ENCODE measurements around the gene HCK. TPM values are rescaled to one million over a fixed set of nuclear protein-coding genes. Genes with fewer than 3 reads are reported as not detected.

The HCK gene
- total RNA-seq, 2 experiments from 2014 or later, result 0.67 to 1.0 TPM

DNA sequence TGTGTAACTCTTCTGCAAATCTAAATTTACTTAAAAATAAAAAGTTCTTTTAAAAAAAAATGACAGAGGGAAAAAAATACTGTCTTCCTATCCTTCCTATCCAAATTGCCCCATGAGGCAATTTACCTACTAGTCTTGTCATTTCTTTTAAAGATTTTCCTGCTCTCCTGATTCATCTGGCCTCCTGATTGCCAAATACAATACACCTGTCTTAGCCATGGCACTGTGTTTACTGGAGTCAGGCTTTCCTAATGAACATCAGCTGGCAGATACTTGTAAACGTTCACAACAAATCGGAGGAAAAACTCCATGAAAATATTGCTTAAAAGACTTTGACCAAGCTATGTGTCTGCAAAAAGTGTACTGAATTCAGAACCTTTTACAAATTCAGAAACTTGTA is 78.9 kb downstream of the HCK start:
- TF ChIP-seq, protein P1, sequence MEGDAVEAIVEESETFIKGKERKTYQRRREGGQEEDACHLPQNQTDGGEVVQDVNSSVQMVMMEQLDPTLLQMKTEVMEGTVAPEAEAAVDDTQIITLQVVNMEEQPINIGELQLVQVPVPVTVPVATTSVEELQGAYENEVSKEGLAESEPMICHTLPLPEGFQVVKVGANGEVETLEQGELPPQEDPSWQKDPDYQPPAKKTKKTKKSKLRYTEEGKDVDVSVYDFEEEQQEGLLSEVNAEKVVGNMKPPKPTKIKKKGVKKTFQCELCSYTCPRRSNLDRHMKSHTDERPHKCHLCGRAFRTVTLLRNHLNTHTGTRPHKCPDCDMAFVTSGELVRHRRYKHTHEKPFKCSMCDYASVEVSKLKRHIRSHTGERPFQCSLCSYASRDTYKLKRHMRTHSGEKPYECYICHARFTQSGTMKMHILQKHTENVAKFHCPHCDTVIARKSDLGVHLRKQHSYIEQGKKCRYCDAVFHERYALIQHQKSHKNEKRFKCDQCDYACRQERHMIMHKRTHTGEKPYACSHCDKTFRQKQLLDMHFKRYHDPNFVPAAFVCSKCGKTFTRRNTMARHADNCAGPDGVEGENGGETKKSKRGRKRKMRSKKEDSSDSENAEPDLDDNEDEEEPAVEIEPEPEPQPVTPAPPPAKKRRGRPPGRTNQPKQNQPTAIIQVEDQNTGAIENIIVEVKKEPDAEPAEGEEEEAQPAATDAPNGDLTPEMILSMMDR (IDR thresholded peaks at IDR 0.05), result no peak
- ATAC-seq (ENCODE audit: poor library complexity), result no peak
- no peak overlapping the region for H3K4me3 Mint-ChIP-seq
- Histone ChIP-seq H3K4me1 (ENCODE audit: insufficient read depth, low read length) (no peaks in the 10 kb centered on the region), H3K36me3 (ENCODE audit: insufficient read depth, low read length) (peaks cover 18% of the 10 kb centered on the region), H3K27me3 (ENCODE audit: control insufficient read depth in 1 of 2, insufficient read depth in 2 of 2, low read length in 2 of 2) (no peaks in the 10 kb centered on the region), H3K9me3 (ENCODE audit: control insufficient read depth in 1 of 2, insufficient read depth in 1 of 2, low read length in 2 of 2) (no peaks in the 10 kb centered on the region), H3K4me3 (ENCODE audit: low read length) (no peak overlapping the region), H3K27ac (ENCODE audit: low read depth in 1 of 2, low read length in 2 of 2) (no peak overlapping the region)
- no peaks in the 10 kb centered on the region for H3K9me3 Mint-ChIP-seq
- no peak overlapping the region for H3K27ac Mint-ChIP-seq
- intact Hi-C loops (cut with DNase I, micrococcal nuclease), result no loop called here
- ChIA-PET POLR2A (no interaction called here), CTCF (no interaction called here)
- DNase-seq, result no peak
- peaks cover 28% of the 10 kb centered on the region for H3K4me1 Mint-ChIP-seq (ENCODE audit: low read depth)
- no peaks in the 10 kb centered on the region for H3K27me3 Mint-ChIP-seq
- peaks cover 50% of the 10 kb centered on the region for H3K36me3 Mint-ChIP-seq (ENCODE audit: low read depth)

GRCh38 chr20:32132911-32133549 is 81.0 kb downstream of the HCK start:
- no peak overlapping the region for H3K27ac ChIP-seq (ENCODE audit: low read depth in 1 of 2, low read length in 2 of 2)
- Mint-ChIP-seq H3K36me3 (ENCODE audit: low read depth) (peaks cover 57% of the 10 kb centered on the region), H3K4me3 (no peak overlapping the region), H3K27me3 (no peaks in the 10 kb centered on the region), H3K27ac (no peak overlapping the region), H3K9me3 (no peaks in the 10 kb centered on the region), H3K4me1 (ENCODE audit: low read depth) (peaks cover 16% of the 10 kb centered on the region)
- H3K27me3 ChIP-seq (ENCODE audit: control insufficient read depth in 1 of 2, insufficient read depth in 2 of 2, low read length in 2 of 2), result no peaks in the 10 kb centered on the region
- POLR2A ChIA-PET, result no interaction called here
- no peaks in the 10 kb centered on the region for H3K4me1 ChIP-seq (ENCODE audit: insufficient read depth, low read length)
- CTCF ChIA-PET, result no interaction called here
- peaks cover 37% of the 10 kb centered on the region for H3K36me3 ChIP-seq (ENCODE audit: insufficient read depth, low read length)
- H3K4me3 ChIP-seq (ENCODE audit: low read length), result no peak overlapping the region
- no peaks in the 10 kb centered on the region for H3K9me3 ChIP-seq (ENCODE audit: control insufficient read depth in 1 of 2, insufficient read depth in 1 of 2, low read length in 2 of 2)
- DNase-seq (no peak), ATAC-seq (ENCODE audit: poor library complexity) (no peak)
- TF ChIP-seq, protein P1 (IDR thresholded peaks at IDR 0.05), result no peak
- intact Hi-C loops (cut with DNase I, micrococcal nuclease), result no loop called here

GRCh38 chr20:32134026-32134425 is 82.0 kb downstream of the HCK start:
- Mint-ChIP-seq H3K4me3 (no peak overlapping the region), H3K36me3 (ENCODE audit: low read depth) (peaks cover 64% of the 10 kb centered on the region), H3K4me1 (ENCODE audit: low read depth) (peaks cover 16% of the 10 kb centered on the region), H3K27me3 (no peaks in the 10 kb centered on the region), H3K9me3 (no peaks in the 10 kb centered on the region), H3K27ac (no peak overlapping the region)
- Histone ChIP-seq H3K4me1 (ENCODE audit: insufficient read depth, low read length) (no peaks in the 10 kb centered on the region), H3K4me3 (ENCODE audit: low read length) (no peak overlapping the region), H3K27ac (ENCODE audit: low read depth in 1 of 2, low read length in 2 of 2) (no peak overlapping the region), H3K27me3 (ENCODE audit: control insufficient read depth in 1 of 2, insufficient read depth in 2 of 2, low read length in 2 of 2) (no peaks in the 10 kb centered on the region), H3K36me3 (ENCODE audit: insufficient read depth, low read length) (peaks cover 44% of the 10 kb centered on the region), H3K9me3 (ENCODE audit: control insufficient read depth in 1 of 2, insufficient read depth in 1 of 2, low read length in 2 of 2) (no peaks in the 10 kb centered on the region)
- intact Hi-C loops (cut with DNase I, micrococcal nuclease), result no loop called here
- CTCF ChIA-PET, result no interaction called here
- POLR2A ChIA-PET, result no interaction called here
- DNase-seq (no peak), ATAC-seq (ENCODE audit: poor library complexity) (no peak)
- TF ChIP-seq, protein P1 (IDR thresholded peaks at IDR 0.05), result no peak

All from CD4-positive, alpha-beta T cell (primary cell).